T-cell (primary cell): ENCODE measurements around the gene MUC2. TPM values are rescaled to one million over a fixed set of nuclear protein-coding genes. Genes with fewer than 3 reads are reported as not detected.

Experiments used
- ATAC-seq, 4 experiments: fragments of 200-7000 bp in 3 of 4; fragments of 150-1000 bp in 1 of 4; cut with Tn5 transposase; replicated peaks in 1 of 4; 1 replicate in 3 of 4; 2 replicates in 1 of 4; pipeline ENCODE4 v1.10.0; 2021; ENCODE audit warnings: moderate library complexity in 3 of 4, mild to moderate bottlenecking in 2 of 4, moderate number of reproducible peaks in 1 of 4
- CTCF ChIA-PET, 2 donors: fragments of 300-600 bp; sonication (Branson Sonifier 250); formaldehyde crosslinking; loops; one replicate each; lab custom pipeline; 2022; ENCODE audit warnings: antibody characterized with exemption in 2 of 2; lab: Charles Lee
- POLR2A ChIA-PET, 2 donors: fragments of 300-600 bp; sonication (Branson Sonifier 250); formaldehyde crosslinking; loops; one replicate each; lab custom pipeline; 2022; ENCODE audit warnings: antibody characterized with exemption in 2 of 2; lab: Charles Lee
- DNase-seq, 35 experiments: peaks; one replicate each; pipeline versions ENCODE4 v3.0.0 to v3.0.0-alpha.2; 2013 to 2023
- H3K27ac ChIP-seq: one replicate; pipeline ENCODE4 v1.5.1; 2013; ENCODE audit warnings: low read length
- H3K27me3 ChIP-seq, 2 experiments: replicated peaks in 1 of 2; 1 replicate in 1 of 2; 2 replicates in 1 of 2; pipeline versions ENCODE4 v1.6.1 to v1.7.0; 2013; ENCODE audit warnings: low read length in 1 of 2, mixed read lengths in 1 of 2; ENCODE audit not compliant: control insufficient read depth in 2 of 2, insufficient read depth in 2 of 2; ENCODE audit errors: extremely low read depth in 1 of 2
- H3K36me3 ChIP-seq, 2 donors: 1 replicate in 1 of 2; 2 replicates in 1 of 2; pipeline versions ENCODE4 v1.6.1 to v1.7.0; 2013; ENCODE audit warnings: low read length in 1 of 2; ENCODE audit not compliant: control insufficient read depth in 2 of 2, insufficient read depth in 1 of 2; ENCODE audit errors: extremely low read depth in 1 of 2
- H3K4me1 ChIP-seq, 2 experiments: 1 replicate in 1 of 2; 2 replicates in 1 of 2; pipeline versions ENCODE4 v1.6.1 to v1.7.0; 2013; ENCODE audit warnings: low read length in 2 of 2, mixed read lengths in 1 of 2; ENCODE audit not compliant: insufficient read depth in 2 of 2, control insufficient read depth in 1 of 2; ENCODE audit errors: extremely low read depth in 1 of 2
- H3K4me3 ChIP-seq, 2 donors: 1 replicate in 1 of 2; 2 replicates in 1 of 2; pipeline versions ENCODE4 v1.5.1 to v1.7.0; 2013; ENCODE audit warnings: mild to moderate bottlenecking in 2 of 2, low read length in 1 of 2, moderate library complexity in 1 of 2; ENCODE audit not compliant: control insufficient read depth in 1 of 2; ENCODE audit errors: extremely low read depth in 1 of 2
- H3K9me3 ChIP-seq: 2 replicates; pipeline ENCODE4 v1.7.0; 2013
- H3K27ac Mint-ChIP-seq, 2 donors: one replicate each; pipeline ENCODE4 v1.8.0; 2020 to 2021; ENCODE audit warnings: mild to moderate bottlenecking in 2 of 2, mixed read lengths in 2 of 2
- H3K27me3 Mint-ChIP-seq, 2 donors: one replicate each; pipeline ENCODE4 v1.8.0; 2021 to 2022; ENCODE audit warnings: mixed read lengths in 2 of 2
- H3K36me3 Mint-ChIP-seq: one replicate; pipeline ENCODE4 v1.8.0; 2021; ENCODE audit warnings: mixed read lengths
- H3K4me1 Mint-ChIP-seq, 3 donors: one replicate each; pipeline ENCODE4 v1.8.0; 2020 to 2022; ENCODE audit warnings: mixed read lengths in 3 of 3, mild to moderate bottlenecking in 1 of 3
- H3K4me3 Mint-ChIP-seq, 3 donors: one replicate each; pipeline ENCODE4 v1.8.0; 2020 to 2022; ENCODE audit warnings: mild to moderate bottlenecking in 3 of 3, mixed read lengths in 3 of 3, moderate library complexity in 3 of 3
- H3K9me3 Mint-ChIP-seq, 3 donors: one replicate each; pipeline ENCODE4 v1.8.0; 2020 to 2022; ENCODE audit warnings: mixed read lengths in 3 of 3
- WGBS: methylation state at CpG from one replicate; pipeline ENCODE4 v1.1.5; 2013; ENCODE audit warnings: missing lambda C conversion rate; ENCODE audit not compliant: insufficient coverage; 5-methylcytosine and 5-hydroxymethylcytosine counted together
- total RNA-seq, 35 experiments: library from RNA in 6 of 35; stranded (reverse) in 6 of 35; fragments of 120-200 nt in 1 of 35; gene quantifications; one replicate each; pipeline versions ENCODE4 v1.2.1 to v1.2.4 and lab custom pipeline; 2013 to 2026

MUC2 gene
- total RNA-seq, 5 donors from 2014 or later (not counting 1 experiment from before 2014, with no cell fraction given): 0.12 to 1.4 (median 0.53) TPM; not detected in 2

DNA sequence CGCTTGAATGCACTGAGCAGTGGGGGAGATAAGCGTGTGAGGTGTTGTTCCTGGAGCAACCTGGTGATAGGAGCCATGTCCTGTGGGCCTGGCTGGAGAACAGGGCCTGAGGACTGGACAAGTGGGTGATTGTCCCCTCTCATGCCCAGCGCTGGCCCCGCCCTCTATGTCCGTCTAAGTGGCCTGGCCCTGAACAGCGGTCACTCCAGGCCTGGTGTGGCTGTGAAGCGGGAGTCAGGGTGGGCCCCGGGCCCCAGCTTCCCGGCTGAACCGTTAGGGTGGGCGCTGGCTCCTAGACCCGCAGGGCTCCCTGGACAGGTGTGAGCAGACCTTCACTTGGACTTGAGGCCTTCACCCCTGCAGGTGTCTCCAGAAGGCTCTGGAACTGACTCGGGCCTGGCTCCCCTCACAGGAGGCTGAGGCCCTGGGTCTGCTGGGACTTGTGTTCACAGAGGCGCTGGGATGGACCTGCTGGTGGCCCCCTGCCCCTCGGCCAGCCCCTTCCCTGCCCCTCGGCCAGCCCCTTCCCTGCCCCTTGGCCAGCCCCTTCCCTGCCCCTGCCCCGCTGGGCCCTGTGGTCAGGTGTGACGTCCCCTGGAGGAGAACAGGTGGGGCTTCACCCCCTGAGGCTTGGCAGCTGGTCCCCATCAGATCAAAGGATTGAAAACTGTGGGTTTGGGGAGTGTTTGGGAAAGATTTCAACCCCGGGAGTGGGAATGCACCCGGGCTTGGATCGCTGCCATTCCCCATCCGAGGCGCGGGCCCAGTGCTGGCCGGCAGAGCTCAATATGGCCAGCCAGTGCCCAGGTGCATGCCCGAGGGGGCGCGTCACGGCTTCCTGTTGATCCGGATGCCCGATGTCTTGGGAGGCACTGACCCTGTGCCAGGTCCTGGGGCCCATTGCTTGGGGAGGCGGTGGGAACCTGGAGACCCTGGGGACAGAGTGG is 34.9 kb upstream of the MUC2 start:
- H3K4me3 Mint-ChIP-seq: no peak overlapping the region
- Histone ChIP-seq H3K27ac (no peak overlapping the region), H3K4me1 (no peaks in the 10 kb centered on the region), H3K9me3 (no peaks in the 10 kb centered on the region), H3K4me3 (no peak overlapping the region), H3K36me3 (no peaks in the 10 kb centered on the region), H3K27me3 (peaks cover 0 to 37% of the 10 kb centered on the region in 2 experiments)
- no peak overlapping the region for H3K27ac Mint-ChIP-seq
- no peaks in the 10 kb centered on the region for H3K36me3 Mint-ChIP-seq
- ChIA-PET CTCF (no interaction called here), POLR2A (no interaction called here)
- no peak for DNase-seq
- H3K27me3 Mint-ChIP-seq: peaks cover 3 to 6% of the 10 kb centered on the region in 2 donors
- WGBS: 89% methylated on average over 31 of the region's 32 CpGs
- no peaks in the 10 kb centered on the region for H3K4me1 Mint-ChIP-seq
- no peaks in the 10 kb centered on the region for H3K9me3 Mint-ChIP-seq
- ATAC-seq: no peak

DNA sequence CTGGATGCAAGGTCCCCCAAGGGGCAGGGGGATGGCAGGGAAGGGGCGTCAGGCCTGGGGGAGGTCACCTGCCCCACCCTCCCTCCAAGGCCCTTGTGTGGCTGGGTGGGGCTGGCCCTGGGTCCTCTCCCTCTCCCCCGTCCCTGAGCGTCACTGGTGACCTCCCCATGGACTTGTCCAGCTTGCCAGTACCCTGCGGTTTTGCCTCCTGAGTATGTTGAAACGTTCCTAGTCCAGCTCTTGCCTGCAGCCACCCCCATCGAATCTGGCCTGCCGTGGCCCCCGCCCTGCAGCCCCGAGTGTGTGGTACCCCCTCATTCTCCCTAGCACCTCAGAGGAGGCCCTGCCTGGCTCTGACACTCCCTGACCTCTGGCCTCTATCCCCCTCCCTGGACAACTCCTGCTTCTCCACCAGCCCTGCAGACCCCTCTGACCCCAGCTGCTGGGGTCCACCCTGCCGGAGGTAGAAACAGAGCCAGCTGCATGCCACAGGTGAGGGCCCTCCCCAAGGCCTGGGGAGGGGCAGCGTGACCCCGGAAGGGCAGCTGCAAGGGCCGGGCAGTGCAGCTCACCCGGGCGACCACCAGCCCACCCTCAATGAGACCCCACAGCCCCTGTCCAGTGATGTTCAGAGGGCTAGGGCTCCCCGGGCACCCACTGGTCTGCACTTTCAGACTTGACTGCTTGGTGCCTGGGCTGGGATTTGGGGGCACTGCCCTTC is 34.1 kb upstream of the MUC2 start:
- no peak overlapping the region for H3K27ac Mint-ChIP-seq
- H3K36me3 Mint-ChIP-seq: no peaks in the 10 kb centered on the region
- H3K4me3 Mint-ChIP-seq: no peak overlapping the region
- ChIA-PET POLR2A (no interaction called here), CTCF (no interaction called here)
- H3K27me3 ChIP-seq: peaks cover 0 to 37% of the 10 kb centered on the region in 2 experiments
- peaks cover 3 to 8% of the 10 kb centered on the region in 2 donors for H3K27me3 Mint-ChIP-seq
- H3K4me3 ChIP-seq: no peak overlapping the region
- H3K4me1 Mint-ChIP-seq: no peaks in the 10 kb centered on the region
- H3K27ac ChIP-seq: no peak overlapping the region
- no peaks in the 10 kb centered on the region for H3K9me3 ChIP-seq
- H3K36me3 ChIP-seq: no peaks in the 10 kb centered on the region
- WGBS: 79% methylated on average over 14 of the region's 16 CpGs
- no peak for ATAC-seq
- H3K4me1 ChIP-seq: no peaks in the 10 kb centered on the region
- H3K9me3 Mint-ChIP-seq: no peaks in the 10 kb centered on the region
- DNase-seq: no peak

DNA sequence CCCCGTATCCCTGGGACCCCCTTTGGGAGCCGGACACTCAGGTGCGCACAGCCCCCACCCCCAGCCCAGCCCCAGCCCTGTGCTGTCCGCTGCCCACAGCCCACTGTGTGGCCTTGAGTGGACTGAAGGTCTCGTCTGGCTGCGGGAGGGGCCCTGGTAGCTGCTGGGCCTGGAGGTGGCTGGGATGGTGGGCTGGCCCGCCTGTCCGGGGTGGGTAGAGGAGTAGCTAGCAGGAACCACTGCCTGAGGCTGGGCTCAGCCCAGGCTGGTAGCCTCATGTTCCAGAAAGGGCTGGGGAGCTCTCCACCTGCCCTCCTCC is 33.6 kb upstream of the MUC2 start:
- CTCF ChIA-PET: no interaction called here
- H3K27ac Mint-ChIP-seq: no peak overlapping the region
- ATAC-seq: no peak

DNA sequence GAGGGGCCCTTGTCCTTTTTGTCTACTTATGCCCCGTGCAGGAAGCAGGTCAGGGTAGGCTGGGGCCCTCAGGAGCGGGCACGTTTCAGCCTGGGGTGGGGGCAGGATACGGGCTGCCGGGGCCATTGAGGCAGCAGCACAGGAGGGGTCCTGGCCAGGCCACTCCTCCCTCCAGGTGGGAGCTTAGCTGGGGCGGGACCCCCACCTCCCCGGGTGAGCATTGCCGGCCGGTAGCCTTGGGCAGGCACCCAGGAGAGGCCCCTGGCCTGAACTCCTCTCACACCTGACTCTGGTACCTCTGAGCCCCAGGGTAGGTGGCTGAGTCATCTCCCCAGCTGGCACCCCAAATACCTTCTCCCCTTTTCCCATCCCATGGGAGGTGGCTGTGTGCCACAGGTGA is 33.2 kb upstream of the MUC2 start:
- Mint-ChIP-seq H3K4me3 (no peak overlapping the region), H3K36me3 (no peaks in the 10 kb centered on the region), H3K27ac (no peak overlapping the region), H3K4me1 (no peaks in the 10 kb centered on the region), H3K9me3 (no peaks in the 10 kb centered on the region), H3K27me3 (peaks cover 3 to 8% of the 10 kb centered on the region in 2 donors)
- no peaks in the 10 kb centered on the region for H3K9me3 ChIP-seq
- H3K4me3 ChIP-seq: no peak overlapping the region
- ATAC-seq (peak in 1 of 4 experiments; percentile 17), DNase-seq (no peak)
- POLR2A ChIA-PET: no interaction called here
- peaks cover 0 to 37% of the 10 kb centered on the region in 2 experiments for H3K27me3 ChIP-seq
- 80% methylated on average over 2 of the region's 9 CpGs for WGBS
- no peak overlapping the region for H3K27ac ChIP-seq
- CTCF ChIA-PET: no interaction called here
- no peaks in the 10 kb centered on the region for H3K4me1 ChIP-seq
- no peaks in the 10 kb centered on the region for H3K36me3 ChIP-seq

More for the DNA sequence above, 33.6 kb upstream of the MUC2 start:
- Mint-ChIP-seq H3K36me3 (no peaks in the 10 kb centered on the region), H3K9me3 (no peaks in the 10 kb centered on the region), H3K27me3 (peaks cover 3 to 8% of the 10 kb centered on the region in 2 donors), H3K4me3 (no peak overlapping the region), H3K4me1 (no peaks in the 10 kb centered on the region)
- WGBS: 97% methylated on average over 4 of the region's 8 CpGs
- H3K27ac ChIP-seq: no peak overlapping the region
- no peaks in the 10 kb centered on the region for H3K36me3 ChIP-seq
- POLR2A ChIA-PET: no interaction called here
- no peaks in the 10 kb centered on the region for H3K4me1 ChIP-seq
- no peak overlapping the region for H3K4me3 ChIP-seq
- DNase-seq: no peak
- peaks cover 0 to 37% of the 10 kb centered on the region in 2 experiments for H3K27me3 ChIP-seq
- H3K9me3 ChIP-seq: no peaks in the 10 kb centered on the region

DNA sequence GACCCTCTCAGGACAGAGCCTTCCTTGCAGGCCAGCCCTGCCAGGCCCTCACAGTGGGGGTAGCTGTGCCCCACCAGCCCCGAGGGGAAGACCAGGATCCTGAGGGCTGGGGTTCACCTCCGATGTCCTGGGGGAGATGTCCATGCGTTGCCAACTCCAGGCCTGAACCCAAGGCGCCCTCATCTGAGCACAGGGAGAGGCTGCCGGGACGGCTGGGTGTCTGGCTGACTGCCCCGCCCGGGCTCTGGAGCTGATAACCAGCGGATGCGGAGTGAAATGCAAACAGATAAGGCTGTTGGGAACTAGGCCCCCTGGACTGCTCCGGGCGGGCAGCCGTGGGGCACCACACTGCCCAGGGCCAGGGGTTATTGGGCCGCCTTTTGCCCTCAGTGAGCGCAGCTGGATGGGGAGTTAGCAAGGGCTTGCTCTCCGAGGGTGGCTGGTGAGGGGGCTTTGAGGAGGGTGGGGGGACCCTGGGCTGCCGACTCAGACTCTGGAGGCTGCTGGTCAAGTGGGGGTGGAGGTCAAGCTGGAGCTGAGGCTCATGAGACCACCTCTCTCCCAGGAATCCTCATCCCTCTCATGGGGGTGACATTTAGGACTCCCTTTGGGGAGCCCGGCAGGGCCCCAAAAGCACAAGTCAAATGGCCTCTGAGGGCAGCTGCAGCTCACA is 32.6 kb upstream of the MUC2 start:
- H3K27me3 ChIP-seq: peaks cover 0 to 34% of the 10 kb centered on the region in 2 experiments
- Mint-ChIP-seq H3K4me1 (no peaks in the 10 kb centered on the region), H3K27me3 (peaks cover 3 to 11% of the 10 kb centered on the region in 2 donors), H3K27ac (no peak overlapping the region), H3K36me3 (no peaks in the 10 kb centered on the region), H3K9me3 (no peaks in the 10 kb centered on the region), H3K4me3 (no peak overlapping the region)
- H3K4me1 ChIP-seq: no peaks in the 10 kb centered on the region
- H3K9me3 ChIP-seq: no peaks in the 10 kb centered on the region
- ATAC-seq: no peak
- no peaks in the 10 kb centered on the region for H3K36me3 ChIP-seq
- H3K27ac ChIP-seq: no peak overlapping the region
- 84% methylated on average over 14 of the region's 18 CpGs for WGBS
- DNase-seq: no peak
- no peak overlapping the region for H3K4me3 ChIP-seq
- CTCF ChIA-PET: no interaction called here
- POLR2A ChIA-PET: no interaction called here
